Measurements from ENCODE around the gene APBA2. TPM values are rescaled to one million over a fixed set of nuclear protein-coding genes. Genes with fewer than 3 reads are reported as not detected.

APBA2 gene
- total RNA-seq, 1 donor from 2014 or later, result 26.4 TPM

DNA sequence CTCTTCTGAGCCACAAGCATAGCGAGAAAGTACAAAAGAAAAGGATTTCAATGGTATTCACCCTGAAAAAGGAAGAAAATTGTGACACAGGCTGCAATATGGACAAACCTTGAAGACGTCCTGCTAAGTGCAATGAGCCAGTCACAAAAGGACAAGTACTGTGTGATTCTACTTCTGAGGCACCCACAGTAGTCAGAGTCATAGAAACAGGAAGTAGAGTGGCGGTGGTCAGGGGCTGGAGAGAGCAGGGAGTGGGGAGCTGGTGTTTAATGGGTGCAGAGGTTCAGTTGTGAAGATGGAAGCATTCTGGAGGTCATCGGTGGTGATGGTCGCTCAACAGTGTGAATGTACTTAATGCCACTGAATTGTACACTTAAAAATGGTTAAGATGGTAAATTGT lies 180.5 kb downstream of the APBA2 start:
- Mint-ChIP-seq H3K27ac (ENCODE audit: unreplicated experiment) (peak overlapping the region; percentile 12), H3K4me3 (ENCODE audit: unreplicated experiment) (no peak overlapping the region), H3K27me3 (ENCODE audit: low read depth) (no peaks in the 10 kb centered on the region), H3K4me1 (ENCODE audit: low read depth) (peaks cover 67% of the 10 kb centered on the region), H3K9me3 (ENCODE audit: low read depth) (no peaks in the 10 kb centered on the region), H3K36me3 (ENCODE audit: low read depth) (no peaks in the 10 kb centered on the region)
- no peak for DNase-seq (ENCODE audit: low spot score)
- TF ChIP-seq, protein P1, sequence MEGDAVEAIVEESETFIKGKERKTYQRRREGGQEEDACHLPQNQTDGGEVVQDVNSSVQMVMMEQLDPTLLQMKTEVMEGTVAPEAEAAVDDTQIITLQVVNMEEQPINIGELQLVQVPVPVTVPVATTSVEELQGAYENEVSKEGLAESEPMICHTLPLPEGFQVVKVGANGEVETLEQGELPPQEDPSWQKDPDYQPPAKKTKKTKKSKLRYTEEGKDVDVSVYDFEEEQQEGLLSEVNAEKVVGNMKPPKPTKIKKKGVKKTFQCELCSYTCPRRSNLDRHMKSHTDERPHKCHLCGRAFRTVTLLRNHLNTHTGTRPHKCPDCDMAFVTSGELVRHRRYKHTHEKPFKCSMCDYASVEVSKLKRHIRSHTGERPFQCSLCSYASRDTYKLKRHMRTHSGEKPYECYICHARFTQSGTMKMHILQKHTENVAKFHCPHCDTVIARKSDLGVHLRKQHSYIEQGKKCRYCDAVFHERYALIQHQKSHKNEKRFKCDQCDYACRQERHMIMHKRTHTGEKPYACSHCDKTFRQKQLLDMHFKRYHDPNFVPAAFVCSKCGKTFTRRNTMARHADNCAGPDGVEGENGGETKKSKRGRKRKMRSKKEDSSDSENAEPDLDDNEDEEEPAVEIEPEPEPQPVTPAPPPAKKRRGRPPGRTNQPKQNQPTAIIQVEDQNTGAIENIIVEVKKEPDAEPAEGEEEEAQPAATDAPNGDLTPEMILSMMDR (IDR thresholded peaks at IDR 0.05), result no peak

DNA sequence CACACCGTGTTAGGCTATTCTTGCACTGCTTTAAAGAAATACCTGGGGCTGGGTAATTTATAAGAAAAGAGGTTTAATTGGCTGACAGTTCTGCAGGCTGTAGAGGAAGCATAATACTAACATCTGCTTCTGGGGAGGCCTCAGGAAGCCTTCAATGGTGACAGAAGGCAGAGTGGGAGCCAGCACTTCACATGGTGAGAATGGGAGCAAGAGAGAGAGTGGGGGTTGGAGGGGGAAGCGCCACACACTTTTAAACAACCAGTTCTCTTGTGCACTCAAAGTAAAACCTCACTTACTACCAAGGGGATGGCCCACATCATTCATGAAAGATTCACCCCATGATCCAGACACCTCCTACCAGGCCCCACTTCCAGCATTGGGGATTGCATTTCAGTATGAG lies 181.1 kb downstream of the APBA2 start:
- Mint-ChIP-seq H3K9me3 (ENCODE audit: low read depth) (no peaks in the 10 kb centered on the region), H3K27me3 (ENCODE audit: low read depth) (no peaks in the 10 kb centered on the region), H3K4me3 (ENCODE audit: unreplicated experiment) (no peak overlapping the region), H3K4me1 (ENCODE audit: low read depth) (peaks cover 64% of the 10 kb centered on the region), H3K36me3 (ENCODE audit: low read depth) (no peaks in the 10 kb centered on the region), H3K27ac (ENCODE audit: unreplicated experiment) (no peak overlapping the region)
- DNase-seq (ENCODE audit: low spot score), result no peak
- TF ChIP-seq, protein P1 (IDR thresholded peaks at IDR 0.05), result no peak

DNA sequence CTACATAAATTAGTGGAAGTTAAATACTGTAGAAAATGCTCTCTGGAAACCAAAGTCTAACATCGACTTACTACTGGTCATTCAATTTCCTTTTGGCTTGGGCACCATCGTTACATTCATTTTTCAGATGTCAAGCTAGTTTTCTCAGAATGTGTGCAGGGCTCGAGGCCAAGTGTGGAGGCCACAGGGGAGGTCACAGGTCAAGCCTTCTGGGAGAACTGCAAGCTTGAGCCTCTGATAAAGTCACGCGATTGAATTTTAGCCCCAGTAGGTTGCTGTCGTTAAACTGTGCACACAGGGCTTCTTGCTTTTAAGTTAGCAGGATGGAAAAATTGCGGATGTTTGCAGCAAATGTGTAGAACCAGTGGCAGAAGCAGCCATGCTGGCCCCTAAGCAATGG lies 182.2 kb downstream of the APBA2 start:
- H3K27me3 Mint-ChIP-seq (ENCODE audit: low read depth), result no peaks in the 10 kb centered on the region
- H3K36me3 Mint-ChIP-seq (ENCODE audit: low read depth), result no peaks in the 10 kb centered on the region
- TF ChIP-seq, protein P1 (IDR thresholded peaks at IDR 0.05), result no peak
- H3K27ac Mint-ChIP-seq (ENCODE audit: unreplicated experiment), result peak overlapping the region; percentile 85
- no peak for DNase-seq (ENCODE audit: low spot score)
- H3K4me1 Mint-ChIP-seq (ENCODE audit: low read depth), result peaks cover 58% of the 10 kb centered on the region
- no peaks in the 10 kb centered on the region for H3K9me3 Mint-ChIP-seq (ENCODE audit: low read depth)
- H3K4me3 Mint-ChIP-seq (ENCODE audit: unreplicated experiment), result no peak overlapping the region

DNA sequence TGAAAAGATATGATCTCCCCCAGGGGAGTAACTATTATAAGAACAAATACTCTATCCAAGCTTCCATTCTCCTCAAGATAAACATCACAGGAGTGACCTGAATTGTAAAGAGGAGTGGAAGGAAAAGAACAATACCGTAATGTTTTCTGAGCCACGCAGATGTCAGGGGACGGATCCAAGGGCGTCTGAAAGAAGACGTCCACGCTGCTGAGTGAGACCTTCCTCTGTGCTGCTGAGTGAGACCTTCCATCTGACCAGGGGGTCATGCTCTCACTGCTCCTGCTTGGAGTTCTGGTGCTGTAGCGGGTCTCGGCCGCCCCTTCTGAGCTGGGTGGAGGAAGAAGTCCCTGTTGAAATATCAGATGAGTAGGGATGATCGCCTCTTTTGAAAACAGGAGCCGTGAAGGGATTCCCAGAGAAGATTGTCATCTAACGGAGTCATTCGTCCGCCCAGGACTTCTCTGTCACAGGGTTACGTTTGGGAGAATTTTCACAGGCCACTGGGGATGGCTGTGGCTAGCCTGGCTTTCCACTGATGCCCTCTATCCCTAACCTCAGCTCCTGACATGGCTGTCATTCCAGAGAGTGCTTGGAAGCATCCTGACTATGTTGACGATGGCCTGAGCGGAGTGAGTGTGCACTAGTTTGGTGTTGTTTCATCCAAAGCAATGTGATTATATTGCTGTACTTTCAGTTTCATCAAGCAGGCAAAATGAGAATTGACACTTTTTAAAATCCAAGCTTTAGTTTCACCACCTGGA lies 184.9 kb downstream of the APBA2 start:
- Mint-ChIP-seq H3K27me3 (ENCODE audit: low read depth) (no peaks in the 10 kb centered on the region), H3K27ac (ENCODE audit: unreplicated experiment) (peak overlapping the region; percentile 57), H3K36me3 (ENCODE audit: low read depth) (no peaks in the 10 kb centered on the region), H3K9me3 (ENCODE audit: low read depth) (no peaks in the 10 kb centered on the region), H3K4me3 (ENCODE audit: unreplicated experiment) (peak overlapping the region; percentile 20), H3K4me1 (ENCODE audit: low read depth) (peaks cover 51% of the 10 kb centered on the region)
- TF ChIP-seq, protein P1 (IDR thresholded peaks at IDR 0.05), result no peak
- no peak for DNase-seq (ENCODE audit: low spot score)

DNA sequence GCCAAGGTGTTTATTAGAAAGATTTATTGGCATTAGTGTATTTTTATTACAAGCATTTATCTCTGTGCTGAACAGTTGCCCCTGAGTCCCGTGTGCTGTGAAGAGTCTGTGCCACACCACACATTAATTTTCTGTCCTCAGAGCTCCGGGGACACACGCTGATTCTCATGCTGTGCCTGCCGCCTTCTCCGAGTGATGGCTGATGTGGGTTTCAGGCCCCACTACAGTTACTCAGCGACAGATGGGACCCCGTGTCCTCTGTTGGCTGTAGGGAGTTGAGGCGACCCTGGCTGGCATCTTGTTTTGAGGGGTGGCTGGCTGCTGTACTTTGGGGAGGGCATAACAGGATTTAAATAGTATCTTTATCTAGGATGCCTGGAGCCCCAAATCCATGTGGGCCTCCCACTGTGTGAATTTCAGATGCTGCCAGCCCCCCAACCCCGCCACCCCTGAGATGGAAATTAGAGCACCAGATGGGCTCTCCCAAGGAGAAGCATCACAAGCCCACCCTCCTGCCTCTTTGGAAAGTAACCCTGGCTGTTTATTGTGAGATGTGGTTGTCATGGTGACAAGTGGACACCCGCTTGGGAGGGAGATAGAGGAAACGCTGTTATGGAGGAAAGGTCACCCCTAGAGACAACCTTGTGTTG lies 185.6 kb downstream of the APBA2 start:
- no peak for DNase-seq (ENCODE audit: low spot score)
- TF ChIP-seq, protein P1 (IDR thresholded peaks at IDR 0.05), result no peak
- Mint-ChIP-seq H3K9me3 (ENCODE audit: low read depth) (no peaks in the 10 kb centered on the region), H3K4me1 (ENCODE audit: low read depth) (peaks cover 47% of the 10 kb centered on the region), H3K27me3 (ENCODE audit: low read depth) (no peaks in the 10 kb centered on the region), H3K27ac (ENCODE audit: unreplicated experiment) (peak overlapping the region; percentile 9), H3K36me3 (ENCODE audit: low read depth) (no peaks in the 10 kb centered on the region), H3K4me3 (ENCODE audit: unreplicated experiment) (no peak overlapping the region)

All from chondrocyte (in vitro differentiated cells).